Neural progenitor cell (in vitro differentiated cells): ENCODE results near the gene TCHH.

ENCODE experiments used
- CTCF ChIP-seq: fragments of 200-600 bp; sonication (generic); IDR thresholded peaks from 2 replicates; pipeline ENCODE4 v1.5.1; 2017; ENCODE audit warnings: antibody characterized with exemption, mild to moderate bottlenecking
- EZH2 ChIP-seq: fragments of 200-600 bp; sonication (generic); IDR thresholded peaks from 2 replicates; pipeline ENCODE4 v1.6.1; 2017; ENCODE audit warnings: antibody characterized with exemption, mild to moderate bottlenecking, moderate library complexity
- EZH2phosphoT487 ChIP-seq: fragments of 200-600 bp; sonication (generic); IDR thresholded peaks from 2 replicates; pipeline ENCODE4 v1.6.1; 2017; ENCODE audit warnings: antibody characterized with exemption

- TF ChIP-seq EZH2 (no peak), CTCF (no peak), EZH2phosphoT487 (no peak)
Observed at GRCh38 chr1:152096931-152097330, 18.3 kb downstream of the TCHH start.
